ENCODE data around the gene MLYCD. TPM values are rescaled to one million over a fixed set of nuclear protein-coding genes. Genes with fewer than 3 reads are reported as not detected.

MLYCD gene
- total and polyA plus RNA-seq, 7 donors, result 8.3 to 21.6 (median 14.7) TPM

GRCh38 chr16:83959656-83960434 is 60.9 kb downstream of the MLYCD start:
- peak; percentile 55 to 70 (median 68) for ATAC-seq
- Histone ChIP-seq H3K36me3 (ENCODE audit: insufficient read depth in 1 of 2, low read depth in 1 of 2) (peaks cover 12 to 76% of the 10 kb centered on the region in 2 donors), H3K9me3 (no peaks in the 10 kb centered on the region), H3K27me3 (ENCODE audit: insufficient read depth in 3 of 3, low read length in 2 of 3) (no peaks in the 10 kb centered on the region), H3K4me3 (no peak overlapping the region), H3K27ac (peak overlapping the region; percentile 54), H3K4me1 (peaks cover 17% of the 10 kb centered on the region)
- DNase-seq, result peak in 1 of 2 donors; percentile 67
- intact Hi-C loops (cut with DNase I), result loop anchor here (5.0 to 10.0 kb wide), 3 partner anchors 102 to 225 kb away; partner anchors contain the start of gene TAF1C (in 2 of the 2)
- WGBS, 3 donors, result 64 to 72% (median 66%) methylated on average over 12 of the region's 12 CpGs
- TF ChIP-seq CTCF (IDR thresholded peaks at IDR 0.05), result no peak

GRCh38 chr16:83960521-83961249 is 61.8 kb downstream of the MLYCD start:
- DNase-seq (no peak), ATAC-seq (no peak)
- 90 to 95% (median 93%) methylated on average over 29 of the region's 29 CpGs for WGBS, 3 donors
- H3K27me3 ChIP-seq (ENCODE audit: insufficient read depth in 3 of 3, low read length in 2 of 3), result no peaks in the 10 kb centered on the region
- intact Hi-C loops (cut with DNase I), result loop anchor here in 1 of 2 donors (10.0 kb wide), 1 partner anchor 224 kb away; the partner anchor contains the start of gene TAF1C
- TF ChIP-seq CTCF (IDR thresholded peaks at IDR 0.05), result no peak
- H3K36me3 ChIP-seq (ENCODE audit: insufficient read depth in 1 of 2, low read depth in 1 of 2), result peaks cover 15 to 85% of the 10 kb centered on the region in 2 donors
- H3K4me1 ChIP-seq, result peaks cover 9% of the 10 kb centered on the region
- H3K4me3 ChIP-seq, result no peak overlapping the region
- H3K27ac ChIP-seq, result no peak overlapping the region
- no peaks in the 10 kb centered on the region for H3K9me3 ChIP-seq

GRCh38 chr16:83961591-83961990 is 62.7 kb downstream of the MLYCD start:
- H3K4me3 ChIP-seq, result no peak overlapping the region
- ATAC-seq, result no peak
- no peak overlapping the region for H3K27ac ChIP-seq
- no peak for DNase-seq
- no peak for TF ChIP-seq CTCF (IDR thresholded peaks at IDR 0.05)
- H3K4me1 ChIP-seq, result no peaks in the 10 kb centered on the region
- 80 to 84% (median 80%) methylated on average over 5 of the region's 5 CpGs for WGBS, 3 donors
- intact Hi-C loops (cut with DNase I), result loop anchor here in 1 of 2 donors (10.0 kb wide), 1 partner anchor 223 kb away; the partner anchor contains the start of gene TAF1C
- no peaks in the 10 kb centered on the region for H3K27me3 ChIP-seq (ENCODE audit: insufficient read depth in 3 of 3, low read length in 2 of 3)
- H3K9me3 ChIP-seq, result no peaks in the 10 kb centered on the region
- H3K36me3 ChIP-seq (ENCODE audit: insufficient read depth in 1 of 2, low read depth in 1 of 2), result peaks cover 15 to 93% of the 10 kb centered on the region in 2 donors

GRCh38 chr16:83963277-83964119 is 64.6 kb downstream of the MLYCD start:
- intact Hi-C loops (cut with DNase I), result loop anchor here in 1 of 2 donors (10.0 kb wide), 1 partner anchor 221 kb away; the partner anchor contains the start of gene TAF1C
- 73 to 82% (median 75%) methylated on average over 22 of the region's 22 CpGs for WGBS, 3 donors
- no peak overlapping the region for H3K4me3 ChIP-seq
- no peaks in the 10 kb centered on the region for H3K4me1 ChIP-seq
- no peaks in the 10 kb centered on the region for H3K9me3 ChIP-seq
- H3K27me3 ChIP-seq (ENCODE audit: insufficient read depth in 3 of 3, low read length in 2 of 3), result no peaks in the 10 kb centered on the region
- peak in 1 of 2 donors; percentile 6 for DNase-seq
- TF ChIP-seq CTCF (IDR thresholded peaks at IDR 0.05), result no peak
- peak; percentile 30 to 49 (median 46) for ATAC-seq
- H3K27ac ChIP-seq, result no peak overlapping the region
- peaks cover 15 to 80% of the 10 kb centered on the region in 2 donors for H3K36me3 ChIP-seq (ENCODE audit: insufficient read depth in 1 of 2, low read depth in 1 of 2)
